ENCODE data around the gene DNAH8.

DNAH8 gene

DNA sequence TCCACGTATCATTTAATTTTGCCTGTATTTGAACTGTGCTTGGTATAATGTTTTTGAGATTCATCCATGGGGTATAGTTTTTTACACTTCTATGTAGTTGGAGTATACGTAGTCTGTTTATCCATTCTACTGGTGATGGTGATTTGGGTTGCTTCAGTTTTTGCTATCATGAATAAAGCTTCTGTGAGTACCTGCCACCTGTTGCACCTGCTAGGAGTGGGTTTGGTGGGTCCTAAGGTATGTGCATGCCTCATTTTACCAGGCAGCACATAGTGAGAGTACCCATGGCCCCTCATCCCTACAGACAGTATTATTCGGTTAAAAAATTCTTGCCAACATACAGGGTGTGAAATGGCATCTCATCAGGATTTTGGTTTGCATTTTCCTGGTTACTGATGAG is 92.9 kb downstream of the DNAH8 start:
- no peaks in the 10 kb centered on the region for H3K9me3 ChIP-seq
- no peak overlapping the region for H3K4me3 ChIP-seq (ENCODE audit: low read depth in 1 of 2, low read length in 1 of 2)
- H3K27me3 ChIP-seq = peaks cover 58% of the 10 kb centered on the region
- H3K4me1 ChIP-seq (ENCODE audit: control insufficient read depth in 1 of 2, insufficient read depth in 1 of 2, low read depth in 1 of 2, low read length in 1 of 2) = no peaks in the 10 kb centered on the region
- no peak overlapping the region for H3K27ac ChIP-seq
- H3K36me3 ChIP-seq = no peaks in the 10 kb centered on the region
- TF ChIP-seq, protein P1, sequence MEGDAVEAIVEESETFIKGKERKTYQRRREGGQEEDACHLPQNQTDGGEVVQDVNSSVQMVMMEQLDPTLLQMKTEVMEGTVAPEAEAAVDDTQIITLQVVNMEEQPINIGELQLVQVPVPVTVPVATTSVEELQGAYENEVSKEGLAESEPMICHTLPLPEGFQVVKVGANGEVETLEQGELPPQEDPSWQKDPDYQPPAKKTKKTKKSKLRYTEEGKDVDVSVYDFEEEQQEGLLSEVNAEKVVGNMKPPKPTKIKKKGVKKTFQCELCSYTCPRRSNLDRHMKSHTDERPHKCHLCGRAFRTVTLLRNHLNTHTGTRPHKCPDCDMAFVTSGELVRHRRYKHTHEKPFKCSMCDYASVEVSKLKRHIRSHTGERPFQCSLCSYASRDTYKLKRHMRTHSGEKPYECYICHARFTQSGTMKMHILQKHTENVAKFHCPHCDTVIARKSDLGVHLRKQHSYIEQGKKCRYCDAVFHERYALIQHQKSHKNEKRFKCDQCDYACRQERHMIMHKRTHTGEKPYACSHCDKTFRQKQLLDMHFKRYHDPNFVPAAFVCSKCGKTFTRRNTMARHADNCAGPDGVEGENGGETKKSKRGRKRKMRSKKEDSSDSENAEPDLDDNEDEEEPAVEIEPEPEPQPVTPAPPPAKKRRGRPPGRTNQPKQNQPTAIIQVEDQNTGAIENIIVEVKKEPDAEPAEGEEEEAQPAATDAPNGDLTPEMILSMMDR (IDR thresholded peaks at IDR 0.05) = no peak

DNA sequence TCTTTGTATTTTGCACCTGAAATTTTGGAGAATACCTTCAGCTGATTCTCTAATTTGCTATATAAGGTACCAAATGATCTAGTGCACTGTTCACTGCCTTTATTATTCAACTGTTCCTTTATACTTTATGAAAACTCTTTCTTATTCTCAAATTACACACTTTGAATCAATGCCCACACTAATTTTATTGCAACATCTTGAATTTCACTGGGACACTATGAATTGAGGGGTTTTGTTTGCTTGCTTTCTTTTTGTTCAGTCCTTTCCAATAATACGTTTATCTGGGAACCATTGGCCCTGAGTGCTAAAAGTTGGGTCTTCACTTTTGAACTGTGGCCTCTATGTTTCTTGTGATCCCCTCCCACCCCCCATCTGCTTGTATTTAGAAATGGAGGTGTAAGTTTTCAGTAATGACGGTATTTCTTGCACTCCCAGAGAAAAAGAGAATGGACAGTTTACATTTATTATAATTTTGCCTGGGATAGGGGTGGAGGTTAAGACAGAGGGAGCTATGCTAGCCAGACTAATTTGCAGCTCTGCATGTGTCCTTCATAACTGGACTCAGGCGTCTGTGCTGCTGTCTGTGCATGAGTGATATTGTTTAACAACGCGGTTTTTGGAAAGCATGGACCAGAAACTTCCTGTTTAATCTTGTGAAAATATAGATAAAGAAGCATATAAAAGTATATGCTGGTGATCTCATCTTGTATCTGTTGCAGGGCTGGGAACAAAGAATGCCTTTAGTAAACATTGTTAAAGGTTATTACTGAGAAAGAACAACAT is 98.1 kb downstream of the DNAH8 start:
- H3K9me3 ChIP-seq = no peaks in the 10 kb centered on the region
- no peak overlapping the region for H3K27ac ChIP-seq
- H3K27me3 ChIP-seq = peaks cover 36% of the 10 kb centered on the region
- TF ChIP-seq, protein P1 (IDR thresholded peaks at IDR 0.05) = no peak
- H3K4me3 ChIP-seq (ENCODE audit: low read depth in 1 of 2, low read length in 1 of 2) = no peak overlapping the region
- no peaks in the 10 kb centered on the region for H3K36me3 ChIP-seq
- H3K4me1 ChIP-seq (ENCODE audit: control insufficient read depth in 1 of 2, insufficient read depth in 1 of 2, low read depth in 1 of 2, low read length in 1 of 2) = no peaks in the 10 kb centered on the region

DNA sequence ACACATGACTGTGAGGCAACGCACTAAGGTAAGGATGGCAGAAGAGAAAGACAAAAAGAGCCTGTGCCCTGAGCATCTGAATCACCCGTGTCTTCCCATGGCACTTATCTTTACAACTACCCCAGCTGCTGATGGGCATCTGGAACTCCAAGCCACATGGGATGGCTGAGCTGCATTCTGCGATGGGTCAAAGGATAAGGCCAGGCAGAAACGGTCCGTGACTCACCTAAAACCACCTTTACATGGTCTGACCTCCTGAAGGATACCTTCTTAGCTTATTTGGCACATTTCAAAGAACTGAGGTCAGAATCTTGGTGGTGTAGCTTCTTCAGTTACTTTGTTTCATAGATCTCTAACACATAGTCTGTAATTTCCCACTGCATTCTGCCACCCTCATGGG is 99.7 kb downstream of the DNAH8 start:
- H3K9me3 ChIP-seq = no peaks in the 10 kb centered on the region
- H3K4me3 ChIP-seq (ENCODE audit: low read depth in 1 of 2, low read length in 1 of 2) = no peak overlapping the region
- H3K27ac ChIP-seq = no peak overlapping the region
- TF ChIP-seq, protein P1 (IDR thresholded peaks at IDR 0.05) = no peak
- H3K27me3 ChIP-seq = peaks cover 42% of the 10 kb centered on the region
- no peaks in the 10 kb centered on the region for H3K36me3 ChIP-seq
- H3K4me1 ChIP-seq (ENCODE audit: control insufficient read depth in 1 of 2, insufficient read depth in 1 of 2, low read depth in 1 of 2, low read length in 1 of 2) = no peaks in the 10 kb centered on the region

DNA sequence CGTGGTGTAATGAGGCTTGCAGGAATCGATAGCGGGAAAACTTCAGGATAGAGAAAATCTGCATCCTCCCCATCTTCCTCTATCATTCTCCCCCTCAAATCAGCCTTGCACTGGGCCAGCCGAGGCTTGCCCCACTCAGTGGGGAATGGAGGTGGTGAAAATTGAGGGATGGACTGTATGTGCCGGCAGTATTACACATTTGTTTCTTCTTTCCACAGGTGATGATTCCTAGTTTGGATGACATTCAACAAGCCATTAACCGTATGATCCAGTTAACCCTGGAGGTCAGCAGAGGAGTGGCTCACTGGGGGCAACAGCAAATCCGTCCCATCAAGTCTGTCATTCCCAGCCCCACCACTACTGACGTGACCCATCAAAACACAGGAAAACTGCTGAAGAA is 100.1 kb downstream of the DNAH8 start:
- Histone ChIP-seq H3K27me3 (peaks cover 43% of the 10 kb centered on the region), H3K9me3 (no peaks in the 10 kb centered on the region)
- TF ChIP-seq, protein P1 (IDR thresholded peaks at IDR 0.05) = no peak

DNA sequence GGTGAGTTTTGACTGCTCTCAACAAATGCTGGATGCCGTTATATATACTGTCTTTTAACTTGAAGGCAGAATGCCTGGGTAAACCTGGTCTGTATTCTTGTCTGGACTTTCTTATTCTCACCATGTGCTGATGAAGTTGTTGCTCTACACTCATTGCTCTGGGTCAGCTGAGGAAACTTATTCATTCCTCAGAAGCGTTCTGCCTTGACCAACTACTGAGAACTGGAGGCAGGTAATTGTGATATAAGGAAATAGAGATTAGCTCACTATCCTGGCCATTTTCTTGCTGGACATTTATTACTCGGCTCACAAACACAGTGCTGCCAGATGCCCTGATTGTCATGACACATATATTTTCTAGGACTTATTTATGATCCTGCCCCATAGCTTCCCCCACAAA is 103.6 kb downstream of the DNAH8 start:
- H3K4me1 ChIP-seq (ENCODE audit: control insufficient read depth in 1 of 2, insufficient read depth in 1 of 2, low read depth in 1 of 2, low read length in 1 of 2) = no peaks in the 10 kb centered on the region
- no peaks in the 10 kb centered on the region for H3K9me3 ChIP-seq
- TF ChIP-seq, protein P1 (IDR thresholded peaks at IDR 0.05) = no peak

More for the DNA sequence above, 100.1 kb downstream of the DNAH8 start:
- no peak overlapping the region for H3K4me3 ChIP-seq (ENCODE audit: low read depth in 1 of 2, low read length in 1 of 2)
- no peak overlapping the region for H3K27ac ChIP-seq
- no peaks in the 10 kb centered on the region for H3K36me3 ChIP-seq
- H3K4me1 ChIP-seq (ENCODE audit: control insufficient read depth in 1 of 2, insufficient read depth in 1 of 2, low read depth in 1 of 2, low read length in 1 of 2) = no peaks in the 10 kb centered on the region

More for the DNA sequence above, 103.6 kb downstream of the DNAH8 start:
- H3K27ac ChIP-seq = no peak overlapping the region
- peaks cover 22% of the 10 kb centered on the region for H3K27me3 ChIP-seq
- H3K4me3 ChIP-seq (ENCODE audit: low read depth in 1 of 2, low read length in 1 of 2) = no peak overlapping the region
- H3K36me3 ChIP-seq = no peaks in the 10 kb centered on the region
